HG03139 (cell line): ENCODE measurements around the gene GRIN3B.
"Not testable (repeated sequence)": the region's sequence is repeated elsewhere in the genome, so short reads cannot be mapped to it uniquely, and the experiment has no call there.

Experiments used
- ATAC-seq: cut with Tn5 transposase; IDR thresholded peaks from one replicate; pipeline ENCODE4 v1.9.1; 2021; ENCODE audit not compliant: unreplicated experiment

Gene GRIN3B

GRCh38 chr19:1000095-1000494 is at the start of gene GRIN3B:
TSS of gene GRIN3B (plus strand) at chr19:1000419. CDS start at chr19:1000438, 19 bp downstream.
- no peak for ATAC-seq

GRCh38 chr19:952049-952679 is 48.1 kb upstream of the GRIN3B start:
- ATAC-seq, result no peak

DNA sequence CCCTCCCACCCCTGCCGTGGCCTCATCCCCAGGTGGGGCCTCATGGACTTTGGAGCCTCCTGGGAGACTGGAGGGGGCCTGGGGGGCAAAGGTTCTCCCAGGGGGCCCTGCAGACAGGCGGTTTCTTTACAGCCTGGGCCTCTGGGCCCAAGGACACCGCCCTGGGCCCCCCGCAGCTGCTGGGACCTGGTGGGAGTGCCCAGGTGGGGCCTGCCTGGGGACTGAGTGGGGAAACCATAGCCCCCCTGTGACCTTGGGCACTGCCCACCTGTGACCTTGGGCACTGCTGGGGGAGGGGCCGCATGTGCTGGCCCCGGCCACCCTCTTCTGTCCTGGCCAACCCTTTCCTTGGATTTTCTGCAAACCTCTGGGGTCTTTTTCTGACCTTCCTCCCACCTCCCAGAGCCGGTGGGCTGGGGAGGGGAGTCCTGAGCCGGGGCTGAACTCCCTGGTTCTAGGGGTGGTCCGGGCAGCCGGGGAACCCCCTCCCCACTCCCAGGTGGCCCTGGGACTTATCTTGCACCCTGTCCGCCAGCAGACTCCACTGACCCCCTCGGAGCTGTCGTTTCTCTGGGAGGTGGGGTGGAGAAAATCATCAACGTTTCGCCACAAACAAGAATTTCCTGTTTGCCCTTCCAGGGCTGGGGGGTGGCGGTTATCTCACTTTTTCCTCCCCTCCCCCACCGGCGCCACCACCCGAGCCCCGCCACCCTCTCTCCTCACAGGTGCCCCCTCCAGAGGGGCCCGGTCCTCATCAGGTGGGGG is 47.4 kb upstream of the GRIN3B start:
- ATAC-seq, result no peak

- no peak for ATAC-seq
Observed at GRCh38 chr19:953445-954271, 46.6 kb upstream of the GRIN3B start.

- no peak for ATAC-seq
Observed at GRCh38 chr19:954272-954671, 45.9 kb upstream of the GRIN3B start.

- no peak for ATAC-seq
Observed at GRCh38 chr19:954672-955494, 45.3 kb upstream of the GRIN3B start.

DNA sequence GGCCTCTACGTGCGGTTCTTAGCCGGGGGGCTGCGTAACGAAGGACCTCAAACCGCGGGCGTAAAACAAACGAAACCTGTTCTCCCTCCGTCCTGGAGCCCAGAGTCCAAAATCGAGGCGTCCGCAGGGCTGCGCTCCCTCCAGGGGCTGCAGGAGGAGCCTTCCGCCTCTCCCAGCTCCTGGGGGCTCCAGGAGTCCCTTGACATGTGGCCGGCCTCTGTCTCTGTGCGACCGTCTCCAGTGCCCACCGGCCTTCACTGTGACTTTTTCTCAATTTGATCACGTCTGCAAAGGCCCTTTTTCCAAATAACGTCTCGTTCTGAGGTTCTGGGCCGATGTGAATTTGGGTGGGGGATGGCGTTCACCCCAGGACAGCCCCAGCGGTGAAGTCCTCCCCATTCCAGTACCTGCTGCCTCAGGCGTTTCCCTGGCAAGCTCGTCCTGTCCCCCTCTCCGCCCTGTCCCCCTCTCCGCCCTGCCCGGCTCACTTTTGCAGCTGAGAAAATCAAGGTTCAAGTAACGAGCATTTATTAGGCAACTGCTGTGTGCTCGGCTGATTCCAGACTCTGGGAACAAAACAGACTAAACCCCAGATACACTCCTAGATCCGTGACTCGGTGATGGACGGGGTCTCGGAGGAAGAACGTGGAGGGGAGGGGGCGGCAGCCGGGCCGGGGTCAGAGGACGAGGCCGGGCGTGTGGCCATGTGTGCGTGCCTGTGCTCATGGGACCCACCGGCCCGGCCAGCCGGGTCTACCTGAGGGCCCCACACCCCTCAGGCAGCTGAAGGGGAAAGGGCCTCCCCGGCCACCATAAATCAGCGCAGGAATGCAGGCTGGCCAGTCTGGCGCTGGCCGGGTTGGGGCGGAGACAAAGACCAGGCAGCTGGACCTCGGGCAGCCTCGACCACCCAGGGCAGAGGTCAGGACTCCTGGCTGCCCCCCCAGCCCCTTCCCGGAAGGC is 44.1 kb upstream of the GRIN3B start:
- no peak for ATAC-seq

- ATAC-seq, result no peak
Observed at GRCh38 chr19:956766-957440, 43.3 kb upstream of the GRIN3B start.

DNA sequence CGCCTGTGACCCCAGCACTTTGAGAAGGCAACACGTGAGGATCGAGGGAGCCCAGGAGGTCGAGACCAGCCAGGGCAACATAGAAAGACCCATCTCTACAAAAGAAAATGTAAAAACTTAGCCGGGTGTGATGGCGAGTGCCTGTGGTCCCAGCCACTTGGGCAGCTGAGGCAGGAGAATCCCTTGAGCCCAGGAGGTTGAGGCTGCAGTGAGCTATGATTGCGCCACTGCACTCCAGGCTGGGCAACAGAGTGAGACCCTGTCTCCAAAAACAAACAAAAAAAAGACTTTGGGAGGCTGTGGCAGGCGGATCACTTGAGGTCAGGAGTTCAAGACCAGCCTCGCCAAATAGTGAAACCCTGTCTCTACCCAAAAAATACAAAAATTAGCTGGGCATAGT is 42.6 kb upstream of the GRIN3B start:
- not testable (repeated sequence) for ATAC-seq

- ATAC-seq, result no peak
Observed at GRCh38 chr19:958967-959855, 41.0 kb upstream of the GRIN3B start.

DNA sequence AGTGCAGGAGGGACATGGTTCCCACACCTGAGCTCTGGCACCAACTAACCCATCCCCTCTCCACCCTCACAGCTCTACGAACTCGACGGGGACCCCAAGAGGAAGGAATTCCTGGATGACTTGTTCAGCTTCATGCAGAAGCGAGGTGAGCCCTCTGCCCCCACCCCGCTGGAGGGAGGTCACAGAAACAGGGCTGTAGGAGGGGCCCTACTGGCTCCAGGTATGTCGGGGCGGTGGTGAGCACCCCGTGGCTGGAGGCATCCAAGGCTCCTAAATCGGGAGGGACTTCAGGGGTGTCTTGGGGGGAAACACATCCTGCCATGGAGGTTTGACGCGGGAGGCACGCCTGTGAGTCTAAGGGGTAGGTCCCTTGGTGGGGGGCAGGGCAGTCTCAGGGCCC is 40.2 kb upstream of the GRIN3B start:
- ATAC-seq, result no peak

- no peak for ATAC-seq
Observed at GRCh38 chr19:960601-960938, 39.6 kb upstream of the GRIN3B start.

DNA sequence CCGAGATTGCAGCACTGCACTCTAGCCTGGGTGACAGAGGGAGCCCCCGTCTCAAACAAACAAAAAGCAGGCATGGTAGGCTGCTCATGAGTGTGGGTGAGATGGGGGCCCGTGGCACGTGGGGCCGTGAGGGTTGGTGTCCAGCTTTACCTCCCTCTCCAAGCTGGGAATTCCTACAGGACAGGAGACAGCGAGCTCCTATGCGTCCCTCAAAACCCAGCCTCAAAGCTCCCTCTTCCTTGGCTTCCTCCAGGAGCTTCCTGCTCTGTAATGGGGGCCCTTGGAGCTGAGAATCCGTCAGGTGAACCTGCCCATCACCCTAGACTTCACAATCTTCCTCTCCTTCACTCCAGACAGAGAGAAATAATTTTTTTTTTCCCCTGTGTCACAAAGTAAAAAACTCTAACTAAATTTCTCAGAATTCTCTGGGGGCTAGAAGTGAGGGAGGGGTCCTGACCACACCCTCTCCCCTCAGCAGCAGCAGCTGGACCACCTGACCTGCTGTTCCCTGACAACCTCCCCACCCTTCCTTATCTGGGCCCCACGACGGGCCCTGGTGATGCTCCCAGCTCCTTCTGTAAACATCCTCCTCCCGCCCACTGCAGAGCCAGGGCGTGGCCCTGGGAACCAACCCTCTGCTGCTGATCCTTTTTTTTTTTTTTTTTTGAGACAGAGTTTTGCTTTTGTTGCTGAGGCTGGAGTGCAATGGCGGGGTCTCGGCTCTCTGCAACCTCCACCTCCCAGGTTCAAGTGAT is 38.2 kb upstream of the GRIN3B start:
- no peak for ATAC-seq

- no peak for ATAC-seq
Observed at GRCh38 chr19:962683-963400, 37.4 kb upstream of the GRIN3B start.

DNA sequence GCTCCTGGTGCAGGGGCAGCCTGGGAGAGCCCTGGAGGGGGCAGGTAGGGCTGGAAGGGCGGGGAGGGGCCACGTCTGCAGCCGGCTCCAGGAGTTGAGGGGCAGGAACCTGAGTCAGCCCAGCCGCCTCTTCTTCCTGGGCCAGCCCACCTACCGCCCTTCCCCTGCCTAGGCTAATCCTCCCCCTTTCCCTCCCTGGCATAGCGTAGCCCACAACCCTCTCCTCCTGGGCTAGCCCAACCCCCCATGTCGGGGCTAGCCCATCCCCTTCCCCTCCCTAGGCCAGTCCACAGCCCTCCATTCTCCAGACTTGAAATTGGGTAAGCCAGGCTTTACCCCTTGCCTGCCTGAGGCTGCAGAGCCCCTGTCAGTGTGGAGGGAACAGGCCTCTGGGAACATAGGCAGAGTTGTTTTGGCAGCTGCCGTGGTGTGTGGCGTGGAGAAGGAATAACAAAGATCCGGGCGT is 36.7 kb upstream of the GRIN3B start:
- no peak for ATAC-seq

GRCh38 chr19:964116-964520 is 36.1 kb upstream of the GRIN3B start:
- no peak for ATAC-seq
